Activated T-cell treated with anti-CD3 and anti-CD28 coated beads, Interleukin-2, amount 50 U/mL, for 48 hours (primary cell): ENCODE results near the gene GOLGA6L6.
"Not testable (repeated sequence)": the region's sequence is repeated elsewhere in the genome, so short reads cannot be mapped to it uniquely, and the experiment has no call there.

ENCODE experiments used
- DNase-seq, 2 experiments: peaks; one replicate each; pipeline ENCODE4 v3.0.0-alpha.2; 2020

Gene GOLGA6L6, protein sequence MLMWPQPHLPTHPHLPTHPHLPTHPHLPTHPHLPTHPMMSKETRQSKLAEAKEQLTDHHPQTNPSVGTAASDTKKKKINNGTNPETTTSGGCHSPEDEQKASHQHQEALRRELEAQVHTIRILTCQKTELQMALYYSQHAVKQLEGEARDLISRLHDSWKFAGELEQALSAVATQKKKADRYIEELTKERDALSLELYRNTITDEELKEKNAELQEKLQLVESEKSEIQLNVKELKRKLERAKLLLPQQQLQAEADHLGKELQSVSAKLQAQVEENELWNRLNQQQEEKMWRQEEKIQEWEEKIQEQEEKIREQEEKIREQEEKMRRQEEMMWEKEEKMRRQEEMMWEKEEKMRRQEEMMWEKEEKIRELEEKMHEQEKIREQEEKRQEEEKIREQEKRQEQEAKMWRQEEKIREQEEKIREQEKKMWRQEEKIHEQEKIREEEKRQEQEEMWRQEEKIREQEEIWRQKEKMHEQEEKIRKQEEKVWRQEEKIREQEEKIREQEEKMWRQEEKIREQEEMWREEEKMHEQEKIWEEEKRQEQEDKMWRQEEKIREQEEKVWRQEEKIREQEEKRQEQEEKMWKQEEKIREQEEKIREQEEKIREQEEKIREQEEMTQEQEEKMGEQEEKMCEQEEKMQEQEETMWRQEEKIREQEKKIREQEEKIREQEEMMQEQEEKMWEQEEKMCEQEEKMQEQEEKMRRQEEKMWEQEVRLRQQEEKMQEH

DNA sequence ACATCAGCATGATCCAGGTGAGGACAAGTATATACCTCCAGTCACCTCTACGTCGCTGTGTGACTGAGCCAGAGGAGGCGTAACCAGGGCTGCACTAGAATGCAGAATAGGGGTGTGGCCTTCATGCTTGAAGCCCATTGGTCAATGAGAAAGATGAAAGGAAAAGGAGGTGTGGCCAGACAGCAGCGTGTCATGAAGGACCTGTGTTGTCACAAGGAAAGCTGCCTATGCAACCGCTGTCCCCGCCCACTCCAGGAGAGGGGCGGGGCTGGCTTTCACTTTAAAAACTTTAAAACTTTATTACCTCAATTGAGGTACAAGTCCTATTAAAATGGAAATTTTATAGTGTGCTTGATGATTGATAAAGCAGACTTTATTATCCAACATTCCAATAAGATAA lies at the start of gene GOLGA6L6:
GOLGA6L6 (minus strand) TSS at position 101 of the 400 bp plus-strand sequence; CDS start at position 10, 91 bp downstream.
- not testable (repeated sequence) for DNase-seq

DNA sequence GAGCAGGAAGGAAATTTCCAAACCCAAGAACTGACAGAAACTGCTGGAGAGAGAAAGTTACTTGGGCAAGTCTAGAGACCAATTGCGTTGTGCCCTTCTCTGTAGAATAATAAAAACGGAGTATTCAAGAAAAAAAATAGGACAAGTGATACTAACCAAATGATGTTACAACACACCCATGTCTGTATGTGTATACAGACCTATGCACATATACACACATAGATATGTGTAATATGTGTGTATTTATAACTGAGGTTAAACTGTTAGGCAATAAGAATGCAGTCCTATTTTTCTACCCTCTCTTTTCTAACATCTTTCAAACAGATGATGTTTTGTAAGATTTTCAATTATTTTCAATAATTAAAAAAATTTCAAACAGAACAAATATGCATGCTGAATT lies 48.5 kb upstream of the GOLGA6L6 start:
- DNase-seq = not testable (repeated sequence)

DNA sequence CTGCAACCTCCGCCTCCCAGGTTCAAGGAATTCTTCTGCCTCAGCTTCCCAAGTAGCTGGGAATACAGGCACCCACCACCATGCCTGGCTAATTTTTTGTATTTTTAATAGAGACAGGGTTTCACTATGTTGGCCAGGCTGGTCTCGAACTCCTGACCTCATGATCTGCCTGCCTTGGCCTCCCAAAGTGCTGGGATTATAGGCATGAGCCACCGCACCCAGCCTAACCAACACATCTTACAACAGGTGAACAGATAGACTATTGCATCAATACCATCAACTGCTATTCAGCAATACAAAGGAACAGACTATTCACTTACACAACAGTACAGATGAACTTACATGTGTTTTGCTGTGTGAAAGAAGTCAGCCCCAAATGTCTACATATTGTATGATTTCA lies 45.2 kb upstream of the GOLGA6L6 start:
- not testable (repeated sequence) for DNase-seq

DNA sequence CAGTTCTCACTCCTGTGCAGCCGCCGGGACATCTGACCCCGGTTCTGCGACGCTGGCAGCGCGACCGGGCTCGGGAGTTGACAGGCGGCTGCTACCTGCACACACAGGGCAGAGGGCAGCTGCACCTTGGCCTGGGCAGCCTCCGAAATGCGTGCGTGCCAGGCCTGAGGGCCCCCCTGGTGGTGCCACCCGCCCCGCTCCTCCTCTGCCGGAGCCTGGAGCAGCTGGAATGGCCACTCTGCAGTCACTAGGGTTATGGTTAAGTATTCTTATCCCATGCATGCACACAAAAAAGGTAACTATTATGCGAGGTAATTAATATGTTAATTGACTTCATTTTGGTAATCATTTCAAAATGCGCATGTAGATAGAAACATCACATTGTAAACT lies 41.1 kb upstream of the GOLGA6L6 start:
- not testable (repeated sequence) for DNase-seq

DNA sequence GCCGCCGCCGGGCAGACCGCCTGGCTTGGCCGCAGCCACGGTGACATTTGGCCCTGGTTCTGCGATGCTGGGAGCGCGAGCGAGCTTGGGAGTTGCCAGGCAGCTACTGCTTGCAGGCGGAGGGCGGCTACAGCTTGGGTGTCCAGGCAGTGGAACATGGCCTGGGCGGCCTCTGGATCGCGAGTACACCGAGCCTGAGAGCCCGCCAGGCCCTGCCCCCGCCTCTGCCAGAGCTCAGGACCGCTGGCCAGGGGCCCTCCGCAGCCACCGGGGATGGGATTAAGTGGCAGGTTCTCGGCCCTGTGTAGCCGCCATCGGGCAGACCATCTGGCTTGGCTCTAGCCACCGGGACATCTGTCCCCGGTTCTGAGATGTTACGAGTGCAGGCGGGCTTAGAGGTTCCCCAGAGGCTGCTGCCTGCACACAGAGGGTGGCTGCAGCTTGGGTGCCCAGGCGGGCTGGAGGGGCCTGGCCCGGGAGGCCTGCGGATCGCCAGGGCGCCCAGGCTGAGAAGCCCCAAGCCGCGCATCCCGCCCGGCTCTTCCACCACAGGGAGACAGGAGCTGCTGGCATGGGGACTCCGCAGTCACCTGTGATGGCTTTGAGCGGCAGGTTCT lies 40.6 kb upstream of the GOLGA6L6 start:
- not testable (repeated sequence) for DNase-seq

DNA sequence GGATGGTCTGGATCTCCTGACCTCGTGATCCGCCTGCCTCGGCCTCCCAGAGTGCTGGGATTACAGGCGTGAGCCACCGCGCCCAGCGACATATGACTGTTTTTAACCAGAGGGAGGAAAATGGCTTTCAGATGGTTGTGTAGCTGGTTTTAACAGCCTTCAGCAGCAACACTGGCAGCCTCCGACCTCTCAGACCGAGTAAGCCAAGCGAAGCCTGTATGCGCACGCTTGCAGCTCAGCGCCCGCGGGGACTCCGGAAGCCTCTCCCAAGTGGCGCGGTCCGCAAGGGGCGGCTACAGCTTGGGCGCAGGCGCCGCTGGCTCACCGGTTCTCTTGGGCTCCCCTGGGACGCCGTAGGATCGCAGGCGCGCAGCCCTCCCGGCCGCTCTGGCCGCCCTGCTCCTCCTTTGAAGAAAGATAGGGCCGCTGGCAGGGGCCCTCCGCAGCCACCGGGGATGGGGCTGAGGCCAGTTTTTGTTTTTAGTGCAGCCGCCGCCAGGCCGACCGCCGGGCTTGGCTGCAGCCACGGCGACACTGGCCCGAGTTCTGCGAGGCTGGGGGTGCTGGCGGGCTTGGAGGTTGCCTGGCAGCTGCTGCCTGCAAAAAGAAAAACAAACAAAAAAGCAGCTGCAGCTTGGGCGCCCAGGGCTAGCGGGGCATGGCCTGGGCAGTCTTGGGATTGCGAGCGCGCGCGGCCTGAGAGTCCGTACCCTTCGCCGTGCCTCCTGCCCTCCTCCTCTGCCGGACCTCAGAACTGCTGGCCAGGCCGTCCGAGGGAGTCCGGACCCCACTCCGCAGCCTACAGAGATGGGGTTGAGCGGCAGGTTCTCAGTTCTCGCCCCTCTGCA lies 39.9 kb upstream of the GOLGA6L6 start:
- DNase-seq = not testable (repeated sequence)

DNA sequence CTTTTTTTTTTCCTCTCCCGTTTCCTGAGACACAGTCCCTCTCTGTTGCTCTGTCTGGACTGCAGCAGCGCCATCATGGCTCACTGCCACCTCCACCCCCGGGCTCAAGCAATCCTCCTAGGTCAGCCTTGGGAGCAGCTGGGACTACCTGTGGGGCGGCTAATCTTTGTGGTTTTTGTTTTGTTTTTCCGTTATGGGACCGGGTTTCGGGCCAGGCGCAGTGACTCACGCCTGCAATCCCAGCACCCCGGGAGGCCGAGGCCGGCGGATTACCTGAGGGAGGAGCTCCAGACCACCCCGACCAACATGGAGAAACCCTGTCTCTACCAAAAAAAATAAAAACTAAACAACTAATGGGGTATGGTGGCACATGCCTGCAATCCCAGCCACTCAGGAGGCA lies 38.1 kb upstream of the GOLGA6L6 start:
- not testable (repeated sequence) for DNase-seq

- not testable (repeated sequence) for DNase-seq
Measured at GRCh38 chr15:20551289-20551688, 9.7 kb upstream of the GOLGA6L6 start.

DNA sequence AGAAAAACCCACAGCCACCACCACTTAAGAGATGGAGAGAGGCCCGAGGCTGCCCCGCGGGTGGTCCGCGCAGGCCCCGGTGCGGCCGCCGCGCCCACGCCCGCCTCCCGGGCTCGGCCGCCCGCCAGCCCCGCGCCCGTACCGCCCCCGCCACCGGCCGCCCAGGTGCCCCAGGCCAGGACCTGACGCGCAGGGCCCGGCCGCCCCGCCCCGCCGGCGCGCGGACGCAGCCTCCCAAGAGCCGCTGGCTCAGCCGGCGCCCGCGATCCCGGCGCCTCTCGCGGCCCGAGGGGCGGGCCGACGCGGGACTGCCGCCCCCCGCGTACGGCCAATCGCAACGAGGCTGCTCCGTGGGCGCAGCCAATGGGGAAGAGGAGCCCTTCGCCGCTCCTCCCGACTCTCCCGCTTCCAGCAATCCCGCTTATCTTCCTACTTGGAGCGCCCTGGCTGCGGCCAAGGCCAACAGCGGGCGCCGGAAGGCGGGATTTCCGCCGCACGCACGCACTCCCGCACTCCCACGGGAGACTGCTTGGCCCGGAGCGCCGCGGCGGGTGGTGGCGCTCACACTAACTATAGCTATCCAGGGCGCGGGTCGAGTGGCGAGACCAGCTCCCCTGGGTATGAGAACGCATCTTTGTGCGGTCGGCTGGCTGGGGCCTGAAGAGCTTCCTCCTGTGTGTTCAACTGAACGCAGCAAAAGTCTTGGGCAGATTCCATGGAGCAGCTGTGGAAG lies 35.5 kb downstream of the GOLGA6L6 start:
- DNase-seq = not testable (repeated sequence)

DNA sequence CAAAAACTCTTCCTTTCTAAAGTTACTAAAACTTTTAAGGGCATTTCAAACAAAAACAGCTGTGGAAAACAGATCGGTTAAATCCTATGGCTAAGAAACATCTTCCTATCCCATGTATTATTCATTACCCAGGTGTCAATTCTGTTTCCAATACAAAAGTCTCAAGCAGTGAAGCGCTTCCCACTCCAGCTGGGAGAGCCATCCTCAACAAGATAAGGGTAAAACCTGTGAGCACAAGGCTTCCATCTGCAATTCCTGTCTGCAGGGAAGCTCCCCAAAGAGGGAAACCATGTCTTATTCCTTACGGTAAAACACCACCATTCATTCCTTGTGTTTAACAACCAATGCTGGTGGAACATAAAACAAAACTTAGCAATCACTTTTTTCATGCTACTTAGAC lies 38.8 kb downstream of the GOLGA6L6 start:
- DNase-seq = not testable (repeated sequence)

GRCh38 chr15:20501512-20502222 lies 39.9 kb downstream of the GOLGA6L6 start:
- DNase-seq = not testable (repeated sequence)

- DNase-seq = not testable (repeated sequence)
Measured at GRCh38 chr15:20497781-20498180, 43.8 kb downstream of the GOLGA6L6 start.

DNA sequence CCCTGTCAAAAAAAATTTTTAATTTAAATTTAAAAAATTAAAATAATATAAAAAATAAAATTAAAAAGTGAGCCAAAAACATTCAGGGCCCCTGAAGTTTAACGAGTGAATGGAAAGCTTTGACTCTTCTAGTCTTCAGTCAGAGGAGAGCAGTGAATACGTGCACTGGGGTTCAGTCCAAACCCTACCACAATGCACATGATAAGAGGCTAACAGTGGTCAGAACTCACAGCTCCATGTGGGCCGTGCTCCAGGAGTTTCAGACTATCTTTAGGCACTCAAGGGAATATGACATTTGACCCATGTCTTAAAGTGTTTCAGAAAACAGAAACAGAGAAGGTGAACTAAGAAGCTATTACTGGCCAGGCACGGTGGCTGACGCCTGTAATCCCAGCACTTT lies 48.6 kb downstream of the GOLGA6L6 start:
- DNase-seq = not testable (repeated sequence)

GRCh38 chr15:20492598-20492997 lies 49.0 kb downstream of the GOLGA6L6 start:
- not testable (repeated sequence) for DNase-seq

DNA sequence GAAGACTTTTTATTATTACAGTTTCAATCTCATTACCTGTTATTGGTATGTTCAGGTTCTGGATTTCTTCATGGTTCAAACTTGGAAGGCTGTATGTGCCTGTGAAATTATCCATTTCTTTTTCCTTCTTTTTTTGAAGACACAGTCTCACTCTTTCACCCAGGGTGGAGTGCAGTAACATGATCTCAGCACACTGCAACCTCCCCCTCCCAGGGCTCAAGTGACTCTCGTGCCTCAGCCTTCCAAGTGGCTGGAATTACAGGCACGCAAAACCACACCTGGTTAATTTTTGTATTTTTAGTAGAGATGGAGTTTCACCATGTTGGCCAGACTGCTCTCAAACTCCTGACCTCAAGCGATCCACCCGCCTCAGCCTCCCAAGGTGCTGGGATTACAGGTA lies 52.3 kb downstream of the GOLGA6L6 start:
- DNase-seq = not testable (repeated sequence)
